Stimulated activated naive B cell treated with anti-CD40 and anti-IgM and Interleukin-4, amounts not matched to agents 10 μg/mL and 1 μg/mL and 100 μg/mL, for 72 hours (primary cell): ENCODE results near the gene GUCY1A1.

Experiments used
- ATAC-seq, 2 donors: fragments of 150-1000 bp; cut with Tn5 transposase; replicated peaks; 2 replicates each; pipeline ENCODE4 v1.10.0; 2021; ENCODE audit warnings: moderate library complexity in 1 of 2
- DNase-seq: peaks from one replicate; pipeline ENCODE4 v3.0.0; 2021
- H3K27ac Mint-ChIP-seq: one replicate; pipeline ENCODE4 v1.8.0; 2022; ENCODE audit warnings: mild to moderate bottlenecking, mixed read lengths
- H3K27me3 Mint-ChIP-seq, 2 donors: one replicate each; pipeline ENCODE4 v1.8.0; 2022; ENCODE audit warnings: mixed read lengths in 2 of 2
- H3K36me3 Mint-ChIP-seq, 2 donors: one replicate each; pipeline ENCODE4 v1.8.0; 2022; ENCODE audit warnings: mixed read lengths in 2 of 2, mild to moderate bottlenecking in 1 of 2
- H3K4me1 Mint-ChIP-seq, 2 donors: one replicate each; pipeline ENCODE4 v1.8.0; 2022; ENCODE audit warnings: mixed read lengths in 2 of 2, mild to moderate bottlenecking in 1 of 2
- H3K4me3 Mint-ChIP-seq, 2 donors: one replicate each; pipeline ENCODE4 v1.8.0; 2022; ENCODE audit warnings: mild to moderate bottlenecking in 2 of 2, mixed read lengths in 2 of 2, moderate library complexity in 1 of 2
- H3K9me3 Mint-ChIP-seq, 2 donors: one replicate each; pipeline ENCODE4 v1.8.0; 2022; ENCODE audit warnings: mixed read lengths in 2 of 2, mild to moderate bottlenecking in 1 of 2

Gene GUCY1A1

GRCh38 chr4:155693015-155693663 lies 26.5 kb downstream of the GUCY1A1 start:
- ATAC-seq = no peak
- H3K4me3 Mint-ChIP-seq = no peak overlapping the region

GRCh38 chr4:155694100-155694785 lies 27.6 kb downstream of the GUCY1A1 start:
- peaks cover 0 to 3% of the 10 kb centered on the region in 2 donors for H3K27me3 Mint-ChIP-seq

More at GRCh38 chr4:155693015-155693663, 26.5 kb downstream of the GUCY1A1 start:
- H3K9me3 Mint-ChIP-seq = no peaks in the 10 kb centered on the region
- H3K4me1 Mint-ChIP-seq = no peaks in the 10 kb centered on the region
- H3K36me3 Mint-ChIP-seq = no peaks in the 10 kb centered on the region
- no peak overlapping the region for H3K27ac Mint-ChIP-seq
- H3K27me3 Mint-ChIP-seq = peaks cover 0 to 3% of the 10 kb centered on the region in 2 donors
- DNase-seq = no peak

GRCh38 chr4:155696226-155696625 lies 29.6 kb downstream of the GUCY1A1 start:
- Mint-ChIP-seq H3K36me3 (peaks cover 3% of the 10 kb centered on the region in 2 donors), H3K4me3 (no peak overlapping the region), H3K9me3 (peaks cover 0 to 2% of the 10 kb centered on the region in 2 donors), H3K27ac (no peak overlapping the region), H3K4me1 (no peaks in the 10 kb centered on the region), H3K27me3 (peaks cover 0 to 3% of the 10 kb centered on the region in 2 donors)
- DNase-seq (no peak), ATAC-seq (no peak)

More at GRCh38 chr4:155694100-155694785, 27.6 kb downstream of the GUCY1A1 start:
- no peak overlapping the region for H3K4me3 Mint-ChIP-seq
- no peaks in the 10 kb centered on the region for H3K4me1 Mint-ChIP-seq
- ATAC-seq = no peak
- peaks cover 3% of the 10 kb centered on the region in 2 donors for H3K36me3 Mint-ChIP-seq
- peaks cover 0 to 2% of the 10 kb centered on the region in 2 donors for H3K9me3 Mint-ChIP-seq
- H3K27ac Mint-ChIP-seq = no peak overlapping the region
- no peak for DNase-seq

- no peak overlapping the region for H3K27ac Mint-ChIP-seq
- DNase-seq (no peak), ATAC-seq (no peak)
- peaks cover 0 to 3% of the 10 kb centered on the region in 2 donors for H3K27me3 Mint-ChIP-seq
- peaks cover 3% of the 10 kb centered on the region in 2 donors for H3K36me3 Mint-ChIP-seq
- H3K9me3 Mint-ChIP-seq = peaks cover 0 to 2% of the 10 kb centered on the region in 2 donors
- H3K4me3 Mint-ChIP-seq = no peak overlapping the region
- no peaks in the 10 kb centered on the region for H3K4me1 Mint-ChIP-seq
Measured at GRCh38 chr4:155696726-155697125, 30.1 kb downstream of the GUCY1A1 start.

DNA sequence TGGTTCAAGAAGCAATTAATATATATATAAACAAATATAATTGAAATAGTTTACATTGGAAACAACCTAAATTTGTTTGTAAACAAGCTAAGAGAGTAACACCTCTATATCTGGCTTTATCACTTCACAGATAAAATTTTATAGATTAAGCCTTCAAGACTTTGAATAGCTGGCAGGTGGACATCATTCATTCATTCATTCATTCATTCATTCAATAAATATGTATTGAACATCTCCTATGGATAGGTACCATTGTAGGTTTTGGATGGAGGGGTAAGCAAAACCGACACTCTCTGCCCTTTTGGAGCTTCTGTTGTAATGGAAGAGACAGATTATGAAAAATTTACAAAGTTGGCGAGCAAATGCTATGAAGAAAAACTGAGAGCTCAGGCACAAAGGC lies 35.2 kb downstream of the GUCY1A1 start:
- no peak overlapping the region for H3K4me3 Mint-ChIP-seq
- no peak for ATAC-seq

DNA sequence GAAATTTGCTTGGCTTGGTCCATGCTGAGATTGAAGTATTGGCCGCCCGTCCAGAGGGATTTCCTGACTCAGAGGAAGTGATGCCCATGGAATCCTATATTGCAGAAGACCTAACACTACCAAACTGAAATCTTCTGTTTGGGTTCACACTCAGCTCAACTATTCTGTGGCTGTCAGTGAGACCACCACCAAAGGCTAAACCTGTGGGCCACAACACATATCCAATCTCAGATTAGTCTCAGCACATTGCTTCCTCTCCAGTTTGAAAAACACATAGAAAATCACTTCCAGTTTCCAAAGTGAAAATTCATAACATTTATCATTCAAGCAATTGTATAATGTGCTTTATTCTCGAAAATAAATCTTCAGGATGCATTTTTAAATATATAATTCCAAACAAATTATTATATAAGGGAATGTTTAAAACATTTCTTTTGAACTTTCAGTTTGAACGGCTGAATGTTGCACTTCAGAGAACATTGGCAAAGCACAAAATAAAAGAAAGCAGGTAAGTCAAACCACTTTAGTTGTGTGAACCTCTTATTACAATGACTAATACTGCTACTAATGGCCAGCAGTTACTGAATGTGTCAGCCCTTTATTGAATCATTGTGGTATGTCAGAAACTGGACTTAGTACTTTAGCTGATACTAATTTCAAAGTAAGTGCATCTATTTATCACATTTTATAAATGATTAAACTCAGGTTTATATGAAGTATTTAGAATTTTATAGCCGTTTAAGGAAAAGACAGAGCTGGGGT lies 37.0 kb downstream of the GUCY1A1 start:
- no peaks in the 10 kb centered on the region for H3K27me3 Mint-ChIP-seq

More for the DNA sequence above, 35.2 kb downstream of the GUCY1A1 start:
- H3K9me3 Mint-ChIP-seq = peaks cover 0 to 2% of the 10 kb centered on the region in 2 donors
- no peaks in the 10 kb centered on the region for H3K4me1 Mint-ChIP-seq
- peaks cover 0 to 3% of the 10 kb centered on the region in 2 donors for H3K27me3 Mint-ChIP-seq
- DNase-seq = no peak
- H3K36me3 Mint-ChIP-seq = peaks cover 3% of the 10 kb centered on the region in 2 donors
- H3K27ac Mint-ChIP-seq = no peak overlapping the region

DNA sequence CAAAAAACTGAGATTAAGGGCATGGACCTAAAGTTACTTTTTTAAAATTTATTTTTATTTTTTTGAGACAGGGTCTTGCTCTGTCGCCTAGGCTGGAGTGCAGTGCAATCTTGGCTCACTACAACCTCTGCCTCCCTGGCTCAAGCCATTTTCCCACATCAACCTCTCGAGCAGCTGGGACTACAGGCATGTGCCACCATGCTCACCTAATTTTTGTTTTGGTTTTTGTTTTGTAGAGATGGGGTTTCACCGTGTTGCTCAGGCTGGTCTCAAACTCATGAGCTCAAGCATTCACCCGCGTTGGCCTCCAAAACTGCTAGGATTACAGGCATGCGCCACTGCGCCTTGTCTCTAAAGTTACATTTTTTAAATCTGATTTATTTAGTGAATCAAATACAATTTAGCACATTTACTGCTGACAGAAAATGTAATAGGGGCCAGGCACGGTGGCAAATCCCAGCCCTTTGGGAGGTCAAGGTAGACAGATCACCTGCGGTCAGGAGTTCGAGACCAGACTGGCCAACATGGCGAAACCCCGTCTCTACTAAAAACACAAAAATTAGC lies 38.3 kb downstream of the GUCY1A1 start:
- ATAC-seq = no peak
- no peak for DNase-seq
- no peaks in the 10 kb centered on the region for H3K36me3 Mint-ChIP-seq
- no peaks in the 10 kb centered on the region for H3K9me3 Mint-ChIP-seq
- H3K4me3 Mint-ChIP-seq = no peak overlapping the region
- no peaks in the 10 kb centered on the region for H3K4me1 Mint-ChIP-seq
- no peaks in the 10 kb centered on the region for H3K27me3 Mint-ChIP-seq
- no peak overlapping the region for H3K27ac Mint-ChIP-seq

More for the DNA sequence above, 37.0 kb downstream of the GUCY1A1 start:
- ATAC-seq (no peak), DNase-seq (no peak)
- Mint-ChIP-seq H3K4me3 (no peak overlapping the region), H3K27ac (no peak overlapping the region), H3K4me1 (no peaks in the 10 kb centered on the region), H3K36me3 (peaks cover 2% of the 10 kb centered on the region in 2 donors), H3K9me3 (peaks cover 0 to 1% of the 10 kb centered on the region in 2 donors)

DNA sequence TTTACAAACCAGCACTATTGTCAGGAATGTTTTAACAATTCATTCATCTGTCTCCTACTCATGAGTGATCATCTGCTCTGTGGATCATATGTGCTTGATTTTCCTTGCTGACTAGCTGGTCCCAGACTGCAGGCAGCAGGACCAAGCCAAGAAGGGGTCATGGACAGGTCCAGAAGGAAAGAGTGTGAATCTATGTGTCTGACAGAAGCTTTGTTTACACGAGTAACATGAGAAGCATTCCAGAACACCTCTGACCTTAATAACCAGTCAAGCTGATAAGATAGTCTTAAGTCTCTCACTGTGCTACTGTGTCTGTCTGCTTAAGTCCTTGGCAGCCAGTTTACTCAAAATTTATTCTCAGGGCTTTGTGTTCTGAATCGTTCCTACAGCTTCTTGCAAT lies 39.0 kb downstream of the GUCY1A1 start:
- no peaks in the 10 kb centered on the region for H3K27me3 Mint-ChIP-seq
- no peak overlapping the region for H3K27ac Mint-ChIP-seq
- no peaks in the 10 kb centered on the region for H3K4me1 Mint-ChIP-seq
- H3K9me3 Mint-ChIP-seq = no peaks in the 10 kb centered on the region
- H3K36me3 Mint-ChIP-seq = no peaks in the 10 kb centered on the region
- DNase-seq (no peak), ATAC-seq (no peak)
- no peak overlapping the region for H3K4me3 Mint-ChIP-seq

GRCh38 chr4:155706147-155706546 lies 39.5 kb downstream of the GUCY1A1 start:
- H3K27me3 Mint-ChIP-seq = no peaks in the 10 kb centered on the region
- DNase-seq (no peak), ATAC-seq (no peak)
- H3K36me3 Mint-ChIP-seq = no peaks in the 10 kb centered on the region
- H3K9me3 Mint-ChIP-seq = no peaks in the 10 kb centered on the region
- H3K4me3 Mint-ChIP-seq = no peak overlapping the region
- no peaks in the 10 kb centered on the region for H3K4me1 Mint-ChIP-seq
- no peak overlapping the region for H3K27ac Mint-ChIP-seq

- Mint-ChIP-seq H3K9me3 (no peaks in the 10 kb centered on the region), H3K27ac (no peak overlapping the region), H3K36me3 (no peaks in the 10 kb centered on the region), H3K4me3 (no peak overlapping the region), H3K4me1 (no peaks in the 10 kb centered on the region), H3K27me3 (no peaks in the 10 kb centered on the region)
- ATAC-seq (no peak), DNase-seq (no peak)
Measured at GRCh38 chr4:155707251-155707650, 40.6 kb downstream of the GUCY1A1 start.

- Mint-ChIP-seq H3K4me1 (peaks cover 0 to 10% of the 10 kb centered on the region in 2 donors), H3K4me3 (no peak overlapping the region), H3K27me3 (no peaks in the 10 kb centered on the region), H3K27ac (no peak overlapping the region), H3K36me3 (no peaks in the 10 kb centered on the region), H3K9me3 (peaks cover 0 to 2% of the 10 kb centered on the region in 2 donors)
- no peak for DNase-seq
- ATAC-seq = no peak
Measured at GRCh38 chr4:155708782-155709181, 42.1 kb downstream of the GUCY1A1 start.

DNA sequence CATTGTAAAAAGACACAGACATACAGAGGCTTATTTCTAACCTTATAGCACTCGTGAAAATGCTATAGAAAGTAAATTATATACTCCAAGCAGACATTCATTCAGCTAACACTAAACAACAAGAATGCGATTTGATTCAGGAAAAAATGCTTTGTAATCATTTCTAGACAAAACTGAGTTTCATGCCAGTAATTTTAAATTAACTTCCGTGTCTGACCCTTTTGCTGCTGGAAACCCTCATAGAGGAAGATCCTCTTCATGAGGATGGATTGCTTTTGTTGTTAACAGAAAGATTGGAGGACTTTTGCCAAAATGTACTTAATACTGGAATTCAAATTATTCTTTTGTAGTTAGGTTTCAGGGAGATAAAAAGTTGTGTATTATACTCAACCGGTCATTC lies 43.3 kb downstream of the GUCY1A1 start:
- H3K27ac Mint-ChIP-seq = no peak overlapping the region
- peaks cover 0 to 10% of the 10 kb centered on the region in 2 donors for H3K4me1 Mint-ChIP-seq
- no peak for DNase-seq

DNA sequence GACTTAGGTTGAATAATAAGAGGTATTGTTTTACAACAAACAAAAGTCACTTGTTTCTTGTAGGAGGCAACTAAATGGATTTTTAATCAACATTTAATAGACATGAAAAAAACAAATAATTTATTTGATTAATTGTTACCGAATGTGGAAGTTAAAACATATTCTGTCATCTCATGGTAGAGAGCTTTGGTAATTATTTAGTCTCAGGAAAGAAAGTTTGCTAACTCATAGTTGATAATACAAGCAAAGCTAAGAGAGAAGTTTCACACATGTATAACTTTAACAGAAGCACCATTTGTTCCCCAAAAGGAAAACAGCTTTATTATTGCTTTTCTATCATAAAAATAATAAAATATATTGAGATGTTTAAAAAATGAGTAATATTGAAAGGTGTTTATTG lies 44.9 kb downstream of the GUCY1A1 start:
- no peaks in the 10 kb centered on the region for H3K36me3 Mint-ChIP-seq
- no peak overlapping the region for H3K27ac Mint-ChIP-seq
- no peak for ATAC-seq
- no peak overlapping the region for H3K4me3 Mint-ChIP-seq
- no peaks in the 10 kb centered on the region for H3K27me3 Mint-ChIP-seq
- H3K4me1 Mint-ChIP-seq = peaks cover 0 to 10% of the 10 kb centered on the region in 2 donors
- H3K9me3 Mint-ChIP-seq = peaks cover 0 to 2% of the 10 kb centered on the region in 2 donors
- no peak for DNase-seq

More for the DNA sequence above, 43.3 kb downstream of the GUCY1A1 start:
- ATAC-seq = no peak
- Mint-ChIP-seq H3K27me3 (no peaks in the 10 kb centered on the region), H3K36me3 (no peaks in the 10 kb centered on the region), H3K9me3 (peaks cover 0 to 2% of the 10 kb centered on the region in 2 donors), H3K4me3 (no peak overlapping the region)

GRCh38 chr4:155712846-155713245 lies 46.2 kb downstream of the GUCY1A1 start:
- DNase-seq (no peak), ATAC-seq (no peak)
- Mint-ChIP-seq H3K4me3 (no peak overlapping the region), H3K36me3 (no peaks in the 10 kb centered on the region), H3K4me1 (peaks cover 0 to 10% of the 10 kb centered on the region in 2 donors), H3K9me3 (peaks cover 0 to 2% of the 10 kb centered on the region in 2 donors), H3K27ac (no peak overlapping the region), H3K27me3 (no peaks in the 10 kb centered on the region)
